Spleen (tissue), 11 donors: Measurements from ENCODE around the gene EIF2B5. TPM values are rescaled to one million over a fixed set of nuclear protein-coding genes. Genes with fewer than 3 reads are reported as not detected.
"Not testable (repeated sequence)": the region's sequence is repeated elsewhere in the genome, so short reads cannot be mapped to it uniquely, and the experiment has no call there.

Experiments used
- DNase-seq: peaks from one replicate; pipeline ENCODE4 v3.0.0-alpha.2; 2020
- H3K27ac ChIP-seq, 8 donors: fragments of 200-600 bp; sonication (generic) in 7 of 8; 1 replicate in 4 of 8; 2 replicates in 4 of 8; pipeline versions ENCODE4 v1.5.0 to v1.8.0; 2016 to 2021; ENCODE audit warnings: inconsistent platforms in 4 of 8, mild to moderate bottlenecking in 4 of 8, moderate library complexity in 1 of 8
- H3K27me3 ChIP-seq, 7 donors: fragments of 200-600 bp; sonication (generic) in 6 of 7; replicated peaks in 1 of 7; 1 replicate in 4 of 7; 2 replicates in 3 of 7; pipeline versions ENCODE4 v1.5.0 to v1.8.0; 2016 to 2021; ENCODE audit warnings: inconsistent platforms in 3 of 7, mild to moderate bottlenecking in 1 of 7
- H3K36me3 ChIP-seq, 6 donors: fragments of 200-600 bp; sonication (generic) in 5 of 6; 1 replicate in 4 of 6; 2 replicates in 2 of 6; pipeline versions ENCODE4 v1.5.0 to v1.8.0; 2016 to 2021; ENCODE audit warnings: inconsistent platforms in 2 of 6
- H3K4me1 ChIP-seq, 6 donors: fragments of 200-600 bp; sonication (generic) in 5 of 6; 1 replicate in 3 of 6; 2 replicates in 3 of 6; pipeline versions ENCODE4 v1.5.0 to v1.8.0; 2016 to 2021; ENCODE audit warnings: inconsistent platforms in 3 of 6
- H3K4me3 ChIP-seq, 8 donors: fragments of 200-600 bp; sonication (generic) in 7 of 8; 1 replicate in 4 of 8; 2 replicates in 4 of 8; pipeline versions ENCODE4 v1.5.0 to v1.8.0; 2016 to 2021; ENCODE audit warnings: inconsistent platforms in 4 of 8, mild to moderate bottlenecking in 4 of 8, moderate library complexity in 2 of 8
- H3K9me3 ChIP-seq, 8 donors: fragments of 200-600 bp; sonication (generic) in 7 of 8; 1 replicate in 4 of 8; 2 replicates in 4 of 8; pipeline versions ENCODE4 v1.5.0 to v1.8.0; 2016 to 2021; ENCODE audit warnings: inconsistent platforms in 4 of 8
- POLR2A ChIP-seq, 3 donors: fragments of 450-650 bp; IDR thresholded peaks; one replicate each; pipeline ENCODE4 v1.5.1; 2017; ENCODE audit warnings: antibody characterized with exemption in 3 of 3, mild to moderate bottlenecking in 1 of 3
- POLR2AphosphoS5 ChIP-seq, 3 donors: sonication (generic); formaldehyde crosslinking; IDR thresholded peaks; one replicate each; pipeline ENCODE4 v1.5.1; 2017; ENCODE audit warnings: antibody characterized with exemption in 3 of 3
- WGBS, 5 donors: extraction: QIAGEN DNeasy Blood & Tissue Kit in 3 of 5; methylation state at CpG; one replicate each; pipeline versions ENCODE4 v1.1.5 to v1.1.7; 2013 to 2018; 5-methylcytosine and 5-hydroxymethylcytosine counted together
- intact Hi-C: fragments of 100-400 bp; cut with DNase I; formaldehyde crosslinking; loops from one replicate; pipeline ENCODE4 v1.15.0; 2023; ENCODE audit warnings: low total_unique reads
- polyA plus RNA-seq, 3 donors: library from polyadenylated mRNA; stranded (reverse); fragments of 200-250 nt; gene quantifications; one replicate each; pipeline ENCODE4 v1.2.1, GENCODE V29; 2013
- total RNA-seq, 7 donors: library from RNA; depleted of rRNA in 3 of 7; stranded (reverse); fragments of >200 nt in 3 of 7; fragmentation: NEBNext Ultra II Directional in 4 of 7; extraction: Animal tissue kit (Norgen Biotek cat#: 25700) in 4 of 7; gene quantifications; one replicate each; pipeline versions ENCODE4 v1.1.0 to v1.2.1, GENCODE V29; 2016 to 2021
- TF ChIP-seq, protein P1 (sequence below), 11 experiments: fragments of 200-600 bp in 7 of 11; fragments of 450-650 bp in 4 of 11; sonication (generic) in 4 of 11; IDR thresholded peaks in 8 of 11; conservative IDR thresholded peaks in 3 of 11; 1 replicate in 7 of 11; 2 replicates in 4 of 11; pipeline versions ENCODE4 v1.4.0 to v1.8.0; 2016 to 2021; ENCODE audit warnings: antibody characterized with exemption in 11 of 11, inconsistent platforms in 4 of 11, mild to moderate bottlenecking in 1 of 11
- donor health status: healthy with polysubstance abuse.
- donor health status: DM: no; HTN: no; CAD: no; lungs with moderate emphysema.
- donor health status: DM: no; HTN: no; CAD: no.
- donor health status: Bipolar disorder and iron deficiency.
- donor health status: healthy.
- donor health status: DM: no; HTN: no; CAD: no.
- donor health status: DM: yes; HTN: yes; CAD: no.

EIF2B5 gene
- total and polyA plus RNA-seq, 10 donors, result 40.4 to 55.7 (median 47.1) TPM

DNA sequence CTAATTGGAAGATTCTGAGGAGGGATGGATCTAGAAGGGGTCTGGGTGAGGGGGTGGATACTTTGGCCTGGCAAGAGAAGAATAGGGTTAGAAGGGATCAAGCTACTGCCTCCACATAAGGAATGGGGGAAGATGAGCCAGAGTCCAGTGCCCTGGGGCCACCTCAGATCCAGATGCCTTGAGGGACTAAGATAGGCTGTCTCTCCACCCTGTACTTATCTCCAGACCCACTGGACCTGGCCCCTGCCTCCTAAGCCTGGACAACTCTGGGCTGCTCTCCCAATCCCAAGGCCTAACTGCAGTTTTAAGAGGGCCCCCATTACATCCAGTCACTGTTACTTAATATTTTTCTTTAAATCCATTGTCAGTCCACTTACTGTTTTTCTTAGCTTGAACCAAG, 22.0 kb downstream of the EIF2B5 start:
- Histone ChIP-seq H3K4me1 (peaks cover 19 to 77% (median 65%) of the 10 kb centered on the region in 6 donors), H3K27me3 (no peaks in the 10 kb centered on the region), H3K4me3 (peak overlapping the region in 6 of 8 donors; percentile 69 to 94 (median 80)), H3K9me3 (no peaks in the 10 kb centered on the region), H3K27ac (peak overlapping the region in 5 of 8 donors; percentile 83 to 90 (median 86)), H3K36me3 (peaks cover 0 to 11% (median under 1%) of the 10 kb centered on the region in 6 donors)
- TF ChIP-seq POLR2AphosphoS5 (IDR thresholded peaks at IDR 0.05), result no peak
- TF ChIP-seq, protein P1, sequence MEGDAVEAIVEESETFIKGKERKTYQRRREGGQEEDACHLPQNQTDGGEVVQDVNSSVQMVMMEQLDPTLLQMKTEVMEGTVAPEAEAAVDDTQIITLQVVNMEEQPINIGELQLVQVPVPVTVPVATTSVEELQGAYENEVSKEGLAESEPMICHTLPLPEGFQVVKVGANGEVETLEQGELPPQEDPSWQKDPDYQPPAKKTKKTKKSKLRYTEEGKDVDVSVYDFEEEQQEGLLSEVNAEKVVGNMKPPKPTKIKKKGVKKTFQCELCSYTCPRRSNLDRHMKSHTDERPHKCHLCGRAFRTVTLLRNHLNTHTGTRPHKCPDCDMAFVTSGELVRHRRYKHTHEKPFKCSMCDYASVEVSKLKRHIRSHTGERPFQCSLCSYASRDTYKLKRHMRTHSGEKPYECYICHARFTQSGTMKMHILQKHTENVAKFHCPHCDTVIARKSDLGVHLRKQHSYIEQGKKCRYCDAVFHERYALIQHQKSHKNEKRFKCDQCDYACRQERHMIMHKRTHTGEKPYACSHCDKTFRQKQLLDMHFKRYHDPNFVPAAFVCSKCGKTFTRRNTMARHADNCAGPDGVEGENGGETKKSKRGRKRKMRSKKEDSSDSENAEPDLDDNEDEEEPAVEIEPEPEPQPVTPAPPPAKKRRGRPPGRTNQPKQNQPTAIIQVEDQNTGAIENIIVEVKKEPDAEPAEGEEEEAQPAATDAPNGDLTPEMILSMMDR (IDR thresholded peaks at IDR 0.05 in 8 of 11, conservative IDR thresholded peaks at IDR 0.05 in 3 of 11), result no peak
- TF ChIP-seq POLR2A (IDR thresholded peaks at IDR 0.05), result no peak
- peak; percentile 29 for DNase-seq
- intact Hi-C loops, result loop anchor here (10.0 kb wide), 1 partner anchor 88 kb away; the partner anchor contains the start of genes ALG3 and EEF1AKMT4

DNA sequence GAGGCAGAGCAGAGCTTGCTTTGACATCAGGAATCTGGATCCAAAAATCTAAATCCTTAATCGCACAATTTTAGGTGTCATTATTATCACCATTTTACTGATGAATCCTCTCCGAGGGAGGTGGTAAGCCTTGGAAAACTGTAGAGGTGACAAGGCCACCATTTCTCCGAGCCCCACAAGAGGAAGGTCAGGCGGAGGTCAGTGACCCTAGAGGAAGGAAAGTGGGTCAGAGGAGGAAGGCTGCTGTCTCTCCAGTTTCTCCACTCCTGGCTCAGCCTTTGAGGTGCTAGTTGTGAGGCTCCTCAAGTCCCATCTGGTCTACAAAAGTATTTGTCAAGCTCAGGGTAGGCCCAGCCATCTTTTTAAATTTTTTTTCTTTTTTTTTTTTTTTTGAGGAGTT, 23.2 kb downstream of the EIF2B5 start:
- Histone ChIP-seq H3K9me3 (no peaks in the 10 kb centered on the region), H3K27ac (peak overlapping the region in 3 of 8 donors; percentile 17 to 37 (median 18)), H3K27me3 (no peaks in the 10 kb centered on the region), H3K4me1 (peaks cover 19 to 84% (median 66%) of the 10 kb centered on the region in 6 donors), H3K36me3 (peaks cover 0 to 23% (median 4%) of the 10 kb centered on the region in 6 donors), H3K4me3 (no peak overlapping the region)
- WGBS, 5 donors, result 52 to 63% (median 60%) methylated on average over 4 of the region's 4 CpGs
- TF ChIP-seq, protein P1 (IDR thresholded peaks at IDR 0.05 in 8 of 11, conservative IDR thresholded peaks at IDR 0.05 in 3 of 11), result no peak
- no peak for TF ChIP-seq POLR2AphosphoS5 (IDR thresholded peaks at IDR 0.05)
- no peak for TF ChIP-seq POLR2A (IDR thresholded peaks at IDR 0.05)
- peak; percentile 41 for DNase-seq
- intact Hi-C loops, result loop anchor here (10.0 kb wide), 1 partner anchor 86 kb away; the partner anchor contains the start of genes ALG3 and EEF1AKMT4

DNA sequence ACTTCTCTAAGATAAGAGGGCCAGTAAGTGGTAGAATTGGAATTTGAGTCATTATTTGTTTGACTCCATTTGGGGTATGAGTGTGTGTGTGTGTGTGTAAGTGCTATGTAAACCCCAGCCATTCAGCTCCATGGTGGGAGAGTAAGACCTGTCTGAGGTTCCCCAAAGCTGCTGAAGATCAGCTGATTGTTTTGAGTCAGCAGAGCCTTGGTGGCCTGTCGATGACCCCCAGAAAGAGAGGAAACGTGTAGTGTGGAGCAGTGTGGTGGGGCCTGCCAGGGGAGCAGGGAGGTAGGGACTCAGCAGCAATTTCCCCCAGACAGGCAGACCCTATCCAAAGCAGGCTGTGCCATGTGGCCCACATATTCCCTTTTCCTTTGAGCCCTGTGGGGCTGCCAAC, 25.3 kb downstream of the EIF2B5 start:
- Histone ChIP-seq H3K27ac (peak overlapping the region in 4 of 8 donors; percentile 6 to 56 (median 31)), H3K36me3 (peaks cover 0 to 43% (median 19%) of the 10 kb centered on the region in 6 donors), H3K27me3 (no peaks in the 10 kb centered on the region), H3K4me1 (peaks cover 19 to 82% (median 54%) of the 10 kb centered on the region in 6 donors), H3K9me3 (no peaks in the 10 kb centered on the region), H3K4me3 (no peak overlapping the region)
- intact Hi-C loops, result no loop called here
- 33 to 52% (median 39%) methylated on average over 2 of the region's 2 CpGs for WGBS, 5 donors
- DNase-seq, result peak; percentile 66
- TF ChIP-seq, protein P1 (IDR thresholded peaks at IDR 0.05 in 8 of 11, conservative IDR thresholded peaks at IDR 0.05 in 3 of 11), result no peak
- TF ChIP-seq POLR2A (IDR thresholded peaks at IDR 0.05), result no peak
- no peak for TF ChIP-seq POLR2AphosphoS5 (IDR thresholded peaks at IDR 0.05)

DNA sequence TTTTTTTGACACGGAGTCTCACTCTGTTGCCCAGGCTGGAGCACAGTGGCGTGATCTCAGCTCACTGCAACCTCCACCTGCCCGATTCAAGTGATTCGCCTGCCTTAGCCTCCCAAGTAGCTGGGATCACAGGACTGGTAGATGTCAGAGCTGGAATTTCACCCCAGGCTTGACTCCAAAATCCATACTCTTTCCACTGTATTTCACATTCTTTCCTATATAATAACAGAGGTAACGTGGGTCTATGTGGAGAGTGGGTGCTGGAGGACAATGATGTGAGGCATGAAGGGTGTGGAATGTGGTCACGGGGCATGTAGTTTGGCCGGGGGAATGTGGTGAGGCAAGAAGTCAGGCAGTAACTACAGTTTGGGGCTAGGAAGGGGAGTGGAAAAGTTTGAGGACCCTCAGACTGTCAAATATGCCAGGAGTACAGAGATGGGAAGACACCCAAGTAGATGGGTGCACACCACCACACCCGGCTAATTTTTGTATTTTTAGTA, 27.5 kb downstream of the EIF2B5 start:
- Histone ChIP-seq H3K4me1 (peaks cover 7 to 63% (median 38%) of the 10 kb centered on the region in 6 donors), H3K36me3 (peaks cover 0 to 65% (median 41%) of the 10 kb centered on the region in 6 donors)
- H3K4me3 ChIP-seq, intact Hi-C loops, H3K27me3 ChIP-seq, H3K27ac ChIP-seq, H3K9me3 ChIP-seq: not testable (repeated sequence)
- DNase-seq, result peak; percentile 22
- 74 to 91% (median 84%) methylated on average over 8 of the region's 8 CpGs for WGBS, 5 donors
